ENCODE results near the gene LGALS14. TPM values are rescaled to one million over a fixed set of nuclear protein-coding genes. Genes with fewer than 3 reads are reported as not detected.
A peak's percentile ranks its signal among the peaks of the same experiment; 100 is the strongest.

Gene LGALS14
- total RNA-seq, 2 experiments from 2014 or later, result 1.8 TPM; not detected in 1

DNA sequence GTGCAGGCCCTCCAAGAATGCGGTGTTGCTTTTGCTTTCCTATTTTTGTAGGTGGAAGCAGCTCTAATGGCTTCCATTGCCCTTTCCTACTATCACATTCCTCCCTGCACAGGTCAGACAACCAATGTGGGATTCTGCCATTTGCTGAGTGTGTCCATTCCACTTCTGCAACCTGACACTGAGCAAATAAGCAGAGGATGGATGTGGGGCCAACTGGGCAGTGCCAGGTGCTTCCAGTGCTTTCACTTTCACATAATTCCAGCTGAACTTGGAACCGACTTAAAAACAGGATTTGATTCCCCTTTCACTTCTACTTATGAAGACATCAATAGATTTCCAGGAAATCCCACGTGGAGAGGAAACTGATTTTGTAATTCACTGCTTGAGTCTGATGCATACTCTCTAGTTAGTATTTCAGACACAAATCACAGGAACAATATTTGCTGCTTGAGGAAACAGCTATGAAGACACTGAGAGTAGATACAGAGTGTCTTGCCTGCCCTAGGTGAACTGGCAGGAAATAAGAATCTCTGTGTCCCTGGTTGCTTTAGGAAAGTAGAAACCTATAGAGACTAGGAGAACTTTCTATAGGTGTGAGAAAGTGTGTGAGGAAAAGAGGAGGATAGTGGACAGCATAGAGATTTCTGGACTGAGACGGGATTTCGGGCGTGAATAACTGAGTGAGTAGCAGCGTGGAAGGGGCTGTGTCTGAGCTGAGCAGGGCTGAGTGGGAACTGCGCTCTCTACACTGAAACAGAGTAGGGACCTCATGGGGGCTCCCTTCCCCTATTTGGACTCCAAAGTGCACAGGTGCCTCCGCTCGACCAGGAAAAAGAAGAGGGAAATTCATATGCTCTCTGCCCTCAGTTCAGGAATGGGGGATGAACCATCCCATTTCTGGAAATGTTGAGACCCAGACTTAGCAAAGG lies 26.1 kb upstream of the LGALS14 start:
- Mint-ChIP-seq H3K36me3 (ENCODE audit: low read depth) (no peaks in the 10 kb centered on the region), H3K27ac (peak overlapping the region; percentile 84), H3K27me3 (peaks cover 2% of the 10 kb centered on the region), H3K4me3 (no peak overlapping the region), H3K4me1 (ENCODE audit: low read depth) (peaks cover 35% of the 10 kb centered on the region), H3K9me3 (no peaks in the 10 kb centered on the region)
- no peak for DNase-seq
- intact Hi-C loops (cut with micrococcal nuclease), result loop anchor here (10.0 kb wide), 1 partner anchor 87 kb away; no protein-coding TSS in a partner anchor
- CTCF ChIA-PET, result interaction anchor here (0.8 kb wide), 2 partner anchors 114 to 127 kb away, joined by 3 read pairs; no protein-coding TSS in a partner anchor
- POLR2A ChIA-PET, result no interaction called here
- ATAC-seq, result no peak
- TF ChIP-seq, protein P1, sequence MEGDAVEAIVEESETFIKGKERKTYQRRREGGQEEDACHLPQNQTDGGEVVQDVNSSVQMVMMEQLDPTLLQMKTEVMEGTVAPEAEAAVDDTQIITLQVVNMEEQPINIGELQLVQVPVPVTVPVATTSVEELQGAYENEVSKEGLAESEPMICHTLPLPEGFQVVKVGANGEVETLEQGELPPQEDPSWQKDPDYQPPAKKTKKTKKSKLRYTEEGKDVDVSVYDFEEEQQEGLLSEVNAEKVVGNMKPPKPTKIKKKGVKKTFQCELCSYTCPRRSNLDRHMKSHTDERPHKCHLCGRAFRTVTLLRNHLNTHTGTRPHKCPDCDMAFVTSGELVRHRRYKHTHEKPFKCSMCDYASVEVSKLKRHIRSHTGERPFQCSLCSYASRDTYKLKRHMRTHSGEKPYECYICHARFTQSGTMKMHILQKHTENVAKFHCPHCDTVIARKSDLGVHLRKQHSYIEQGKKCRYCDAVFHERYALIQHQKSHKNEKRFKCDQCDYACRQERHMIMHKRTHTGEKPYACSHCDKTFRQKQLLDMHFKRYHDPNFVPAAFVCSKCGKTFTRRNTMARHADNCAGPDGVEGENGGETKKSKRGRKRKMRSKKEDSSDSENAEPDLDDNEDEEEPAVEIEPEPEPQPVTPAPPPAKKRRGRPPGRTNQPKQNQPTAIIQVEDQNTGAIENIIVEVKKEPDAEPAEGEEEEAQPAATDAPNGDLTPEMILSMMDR (IDR thresholded peaks at IDR 0.05), result no peak

- Mint-ChIP-seq H3K4me1 (ENCODE audit: low read depth) (peaks cover 35% of the 10 kb centered on the region), H3K27me3 (peaks cover 2% of the 10 kb centered on the region), H3K27ac (peak overlapping the region; percentile 84), H3K4me3 (peak overlapping the region; percentile 34), H3K9me3 (no peaks in the 10 kb centered on the region), H3K36me3 (ENCODE audit: low read depth) (no peaks in the 10 kb centered on the region)
- ChIA-PET CTCF (no interaction called here), POLR2A (no interaction called here)
- peak; percentile 79 for ATAC-seq
- peak; percentile 63 for DNase-seq
- TF ChIP-seq, protein P1 (IDR thresholded peaks at IDR 0.05), result no peak
- intact Hi-C loops (cut with micrococcal nuclease), result loop anchor here (10.0 kb wide), 1 partner anchor 86 kb away; no protein-coding TSS in a partner anchor
These were observed 25.1 kb upstream of the LGALS14 start for GRCh38 chr19:39679056-39679790.

- H3K4me1 Mint-ChIP-seq (ENCODE audit: low read depth), result peaks cover 35% of the 10 kb centered on the region
- no peaks in the 10 kb centered on the region for H3K9me3 Mint-ChIP-seq
- TF ChIP-seq, protein P1 (IDR thresholded peaks at IDR 0.05), result no peak
- H3K4me3 Mint-ChIP-seq, result peak overlapping the region; percentile 34
- peaks cover 2% of the 10 kb centered on the region for H3K27me3 Mint-ChIP-seq
- ChIA-PET CTCF (no interaction called here), POLR2A (no interaction called here)
- H3K27ac Mint-ChIP-seq, result peak overlapping the region; percentile 84
- DNase-seq (peak; percentile 47), ATAC-seq (peak; percentile 34)
- intact Hi-C loops (cut with micrococcal nuclease), result loop anchor here (10.0 kb wide), 1 partner anchor 85 kb away; no protein-coding TSS in a partner anchor
- H3K36me3 Mint-ChIP-seq (ENCODE audit: low read depth), result no peaks in the 10 kb centered on the region
These were observed 24.5 kb upstream of the LGALS14 start for GRCh38 chr19:39679791-39680168.

DNA sequence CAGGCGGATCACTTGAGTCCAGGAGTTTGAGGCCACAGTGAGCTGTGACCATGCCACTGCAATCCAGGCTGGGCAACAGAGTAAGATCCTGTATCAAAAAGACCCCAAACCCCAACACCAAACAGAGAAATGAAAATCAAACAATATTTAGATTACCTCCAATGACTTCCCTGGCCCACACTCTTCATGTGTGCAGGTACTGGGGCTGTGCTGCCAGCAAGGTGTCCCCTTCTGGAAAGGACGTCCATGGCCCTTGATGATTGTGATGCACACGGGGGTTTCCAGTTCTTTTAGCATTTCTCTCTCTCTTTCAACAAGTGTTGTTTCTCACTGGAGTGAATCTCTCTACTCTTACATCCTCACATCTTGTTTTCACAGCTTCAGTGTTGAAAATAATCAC lies 23.7 kb upstream of the LGALS14 start:
- TF ChIP-seq, protein P1 (IDR thresholded peaks at IDR 0.05), result no peak
- H3K27me3 Mint-ChIP-seq, result peaks cover 2% of the 10 kb centered on the region
- H3K4me1 Mint-ChIP-seq (ENCODE audit: low read depth), result peaks cover 32% of the 10 kb centered on the region
- ChIA-PET CTCF (no interaction called here), POLR2A (no interaction called here)
- intact Hi-C loops (cut with micrococcal nuclease), result no loop called here
- ATAC-seq, result no peak
- no peak for DNase-seq
- H3K9me3 Mint-ChIP-seq, result no peaks in the 10 kb centered on the region
- no peaks in the 10 kb centered on the region for H3K36me3 Mint-ChIP-seq (ENCODE audit: low read depth)
- no peak overlapping the region for H3K27ac Mint-ChIP-seq
- no peak overlapping the region for H3K4me3 Mint-ChIP-seq

All from activated CD8-positive, alpha-beta T cell treated with anti-CD3 and anti-CD28 coated beads for 36 hours (primary cell).